Fibroblast of mammary gland (primary cell): ENCODE data around the gene IL32.
"Not testable (repeated sequence)": the region's sequence is repeated elsewhere in the genome, so short reads cannot be mapped to it uniquely, and the experiment has no call there.

Source experiments
- DNase-seq: peaks from one replicate; pipeline ENCODE4 v3.0.0-alpha.2; 2010; ENCODE audit warnings: low read depth
- H3K4me3 ChIP-seq: 2 replicates; pipeline ENCODE4 v1.5.1; 2011; ENCODE audit warnings: low read depth, mild to moderate bottlenecking, low read length, moderate library complexity; ENCODE audit not compliant: control insufficient read depth
- CTCF ChIP-seq: conservative IDR thresholded peaks from 2 replicates; pipeline ENCODE4 v1.5.1; 2011; ENCODE audit warnings: low read depth, low read length, inconsistent platforms; ENCODE audit not compliant: control insufficient read depth, insufficient read depth

IL32 gene

DNA sequence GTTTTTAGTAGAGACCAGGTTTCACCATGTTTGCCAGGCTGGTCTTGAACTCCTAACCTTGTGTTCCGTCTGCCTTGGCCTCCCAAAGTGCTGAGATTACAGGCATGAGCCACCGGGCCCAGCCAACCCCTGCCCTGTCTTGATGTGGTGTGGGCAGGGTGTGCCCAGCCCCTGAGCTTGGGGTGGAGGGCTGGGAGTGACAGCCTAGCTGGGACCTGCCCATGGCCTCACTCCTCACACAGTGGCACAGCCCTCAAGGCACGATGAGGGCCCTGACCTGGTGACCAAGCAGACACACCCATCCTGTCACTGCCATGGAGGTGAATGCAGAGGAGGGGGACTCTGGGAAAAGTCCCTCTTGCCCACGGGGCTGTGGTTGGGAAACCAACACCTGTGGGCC, 3.0 kb downstream of the IL32 start:
- no peak for DNase-seq
- no peak overlapping the region for H3K4me3 ChIP-seq
- no peak for TF ChIP-seq CTCF

GRCh38 chr16:3069146-3069545, 3.7 kb downstream of the IL32 start:
- not testable (repeated sequence) for DNase-seq, H3K4me3 ChIP-seq

DNA sequence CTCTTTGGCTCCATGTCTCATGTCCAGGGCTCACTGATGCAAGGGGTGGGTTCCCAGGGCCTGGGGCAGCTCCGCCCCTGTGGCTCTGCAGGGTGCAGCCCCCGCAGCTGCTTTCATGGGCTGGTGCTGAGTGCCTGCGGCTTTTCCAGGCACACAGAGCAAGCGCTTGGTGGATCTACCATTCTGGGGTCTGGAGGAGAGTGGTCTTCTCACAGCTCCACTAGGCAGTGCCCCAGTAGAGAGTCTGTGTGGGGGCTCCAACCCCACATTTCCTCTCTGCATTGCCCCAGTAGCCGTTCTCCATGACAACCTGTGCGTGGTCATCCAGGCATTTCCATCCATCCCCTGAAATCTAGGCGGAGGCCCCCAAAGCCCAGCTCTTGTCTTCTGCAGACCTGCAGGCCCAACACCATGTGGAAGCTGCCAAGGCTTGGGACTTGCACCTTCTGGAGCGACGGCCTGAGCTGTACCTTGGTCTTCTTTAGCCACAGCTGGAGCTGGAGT, 5.2 kb downstream of the IL32 start:
- no peak for TF ChIP-seq CTCF
- H3K4me3 ChIP-seq, result no peak overlapping the region
- no peak for DNase-seq

DNA sequence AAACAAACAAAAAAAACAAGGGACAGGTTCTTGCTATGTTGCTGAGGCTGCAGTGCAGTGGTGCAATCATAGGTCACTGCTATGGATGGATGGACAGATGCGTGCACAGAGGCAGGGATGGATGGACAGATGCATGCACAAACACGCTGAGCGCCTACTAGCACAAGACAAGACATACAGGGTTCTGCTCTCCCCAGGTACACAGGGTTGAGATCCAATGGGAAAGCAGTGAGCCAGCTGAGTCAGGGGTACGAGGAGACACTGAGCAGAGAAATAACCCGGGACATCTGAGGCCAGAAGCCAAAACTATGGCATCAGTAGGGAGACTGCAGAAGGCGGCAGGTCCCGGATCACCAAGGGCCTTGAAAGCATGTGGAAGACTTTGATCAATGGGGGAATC, 6.2 kb downstream of the IL32 start:
- TF ChIP-seq CTCF, result no peak
- DNase-seq, result no peak
- H3K4me3 ChIP-seq, result no peak overlapping the region

DNA sequence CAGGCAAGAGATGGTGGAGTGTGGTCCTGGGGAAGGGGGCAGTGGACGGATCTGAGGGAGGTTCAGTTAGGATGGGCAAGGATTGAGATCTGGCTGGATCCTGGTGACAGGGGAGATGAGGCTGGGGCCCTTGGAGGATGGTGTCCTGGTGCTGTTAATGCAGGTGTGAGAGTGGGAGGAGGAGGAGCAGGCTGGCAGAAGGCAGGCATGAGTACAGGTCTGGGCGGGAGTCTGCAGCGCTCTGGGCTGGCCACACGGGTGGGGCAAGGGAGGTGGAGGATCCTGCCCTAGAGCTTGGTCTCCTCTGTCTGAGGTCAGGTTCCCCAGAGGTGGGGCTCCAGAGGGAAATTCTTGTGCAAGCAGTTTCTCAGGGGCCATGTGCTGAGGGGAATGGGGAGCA, 6.7 kb downstream of the IL32 start:
- DNase-seq, H3K4me3 ChIP-seq: not testable (repeated sequence)

DNA sequence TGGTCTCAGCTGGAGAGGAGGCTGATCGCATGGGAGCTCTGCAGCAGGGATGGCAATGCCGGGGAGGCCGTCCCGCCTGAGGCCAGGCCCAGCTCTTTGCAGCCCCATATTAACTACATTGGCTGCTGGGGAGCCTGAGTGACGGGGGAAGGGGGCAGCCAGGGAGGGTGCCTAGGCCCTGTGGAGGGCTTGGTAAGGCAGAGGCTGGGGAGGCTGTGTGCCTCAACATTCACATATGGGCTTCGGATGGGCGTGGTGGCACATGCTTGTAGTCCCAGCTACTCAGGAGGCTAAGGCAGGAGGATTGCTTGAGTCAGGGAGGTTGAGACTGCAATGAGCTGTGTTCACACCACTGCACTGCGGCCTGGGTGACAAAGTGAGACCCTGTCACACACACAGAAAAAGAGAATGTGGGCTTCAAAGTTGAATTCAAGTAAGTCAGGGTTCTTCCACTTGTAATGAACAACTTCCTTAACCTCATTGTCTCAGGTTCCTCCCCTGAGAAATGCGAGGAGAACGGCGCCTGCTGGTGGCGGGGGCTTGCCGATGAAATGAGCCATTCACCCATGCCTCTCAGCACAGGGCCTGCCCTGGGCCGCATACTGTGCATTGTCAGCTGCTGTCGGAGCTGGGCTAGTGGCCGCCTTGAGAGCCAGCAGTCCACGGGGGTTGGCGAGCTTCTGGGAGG, 7.3 kb downstream of the IL32 start:
- H3K4me3 ChIP-seq, DNase-seq: not testable (repeated sequence)

DNA sequence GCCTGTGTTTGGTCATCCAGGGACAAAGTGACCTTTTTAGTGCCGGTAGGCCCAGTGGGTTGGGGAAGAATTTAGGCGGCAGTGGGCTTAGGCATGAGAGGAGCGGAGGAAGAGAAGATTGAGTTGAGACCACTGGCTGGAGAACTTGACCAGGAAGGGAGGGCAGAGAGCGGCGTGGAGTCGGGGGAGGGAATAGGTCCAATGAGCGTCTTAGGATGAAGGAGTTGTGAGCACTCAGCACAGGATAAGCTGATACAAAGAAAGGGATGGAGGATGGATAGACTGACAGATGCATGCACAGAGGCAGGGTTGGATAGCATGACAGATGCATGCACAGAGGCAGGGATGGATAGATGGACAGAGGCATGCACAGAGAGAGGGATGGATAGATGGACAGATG, 8.0 kb downstream of the IL32 start:
- no peak for DNase-seq
- no peak overlapping the region for H3K4me3 ChIP-seq
- TF ChIP-seq CTCF, result no peak

DNA sequence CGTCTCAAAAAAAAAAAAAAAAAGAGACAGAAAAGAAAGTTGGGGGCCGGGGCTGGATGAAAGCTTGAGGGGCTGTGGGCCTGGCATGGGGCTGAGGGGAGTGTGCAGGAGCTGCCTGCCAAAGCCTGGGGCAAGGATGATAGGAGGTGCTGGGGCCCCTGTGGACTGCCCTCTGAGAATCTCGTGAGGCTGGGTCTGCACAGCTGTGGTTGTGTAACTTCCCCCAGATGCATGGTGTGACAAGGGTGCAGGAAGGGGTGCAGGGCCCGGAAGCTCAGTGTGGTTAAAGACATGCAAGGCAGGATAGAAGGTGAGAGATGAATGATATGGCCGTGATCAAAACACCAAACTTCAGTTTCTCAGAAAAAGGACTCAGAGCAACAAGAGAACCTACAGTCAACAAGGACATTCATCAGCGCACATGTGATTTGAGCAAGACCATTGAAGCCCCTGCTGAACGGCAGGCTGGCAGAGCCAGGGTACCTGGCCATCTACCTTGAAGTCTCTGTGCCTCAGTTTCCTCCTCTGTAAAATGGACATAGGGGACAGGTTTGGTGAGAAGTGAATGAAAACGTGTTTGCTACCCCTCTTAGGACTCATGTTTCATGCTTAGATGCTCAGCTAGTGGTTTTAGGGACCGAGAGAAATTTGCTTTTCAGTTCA, 9.6 kb downstream of the IL32 start:
- DNase-seq, result no peak
- no peak for TF ChIP-seq CTCF
- H3K4me3 ChIP-seq, result no peak overlapping the region
